KMS-11 (cell line): ENCODE results near the gene RASGRF2.

ENCODE experiments used
- H2AFZ ChIP-seq: fragments of 200-600 bp; sonication (generic); 2 replicates; pipeline ENCODE4 v1.6.1; 2016; ENCODE audit warnings: antibody characterized with exemption, mixed run types, low read depth
- H3K27ac ChIP-seq: fragments of 200-600 bp; sonication (generic); 2 replicates; pipeline ENCODE4 v1.6.1; 2016; ENCODE audit warnings: mild to moderate bottlenecking, mixed run types
- H3K27me3 ChIP-seq: fragments of 200-600 bp; sonication (generic); 2 replicates; pipeline ENCODE4 v1.6.1; 2017; ENCODE audit warnings: mild to moderate bottlenecking, low read depth, mixed run types, moderate library complexity; ENCODE audit not compliant: insufficient read depth
- H3K36me3 ChIP-seq: fragments of 200-600 bp; sonication (generic); 2 replicates; pipeline ENCODE4 v1.6.1; 2017; ENCODE audit warnings: mild to moderate bottlenecking, mixed run types; ENCODE audit not compliant: insufficient read depth
- H3K4me1 ChIP-seq: fragments of 200-600 bp; sonication (generic); 2 replicates; pipeline ENCODE4 v1.6.1; 2016; ENCODE audit warnings: mild to moderate bottlenecking, low read depth, mixed run types; ENCODE audit not compliant: poor library complexity, severe bottlenecking
- H3K4me2 ChIP-seq: fragments of 200-600 bp; sonication (generic); 2 replicates; pipeline ENCODE4 v1.7.0; 2016; ENCODE audit warnings: mild to moderate bottlenecking, mixed run types
- H3K4me3 ChIP-seq: fragments of 200-600 bp; sonication (generic); IDR thresholded peaks from 2 replicates; pipeline ENCODE4 v1.6.1; 2017; ENCODE audit warnings: low read depth, low read length, mixed read lengths; ENCODE audit not compliant: insufficient read depth
- H3K79me2 ChIP-seq: fragments of 200-600 bp; sonication (generic); 2 replicates; pipeline ENCODE4 v1.6.1; 2016; ENCODE audit warnings: low read depth, mixed run types; ENCODE audit not compliant: insufficient read depth
- H3K9ac ChIP-seq: fragments of 200-600 bp; sonication (generic); 2 replicates; pipeline ENCODE4 v1.6.1; 2016; ENCODE audit warnings: mild to moderate bottlenecking, mixed run types
- H4K20me1 ChIP-seq: fragments of 200-600 bp; sonication (generic); 2 replicates; pipeline ENCODE4 v1.6.1; 2016; ENCODE audit warnings: mild to moderate bottlenecking, mixed run types; ENCODE audit not compliant: insufficient read depth
- TF ChIP-seq, protein P1 (sequence below): fragments of 200-600 bp; sonication (generic); conservative IDR thresholded peaks from 2 replicates; pipeline ENCODE4 v1.6.1; 2017; ENCODE audit warnings: low read depth, mild to moderate bottlenecking, antibody characterized with exemption, low read length, moderate library complexity, mixed read lengths

Gene RASGRF2

DNA sequence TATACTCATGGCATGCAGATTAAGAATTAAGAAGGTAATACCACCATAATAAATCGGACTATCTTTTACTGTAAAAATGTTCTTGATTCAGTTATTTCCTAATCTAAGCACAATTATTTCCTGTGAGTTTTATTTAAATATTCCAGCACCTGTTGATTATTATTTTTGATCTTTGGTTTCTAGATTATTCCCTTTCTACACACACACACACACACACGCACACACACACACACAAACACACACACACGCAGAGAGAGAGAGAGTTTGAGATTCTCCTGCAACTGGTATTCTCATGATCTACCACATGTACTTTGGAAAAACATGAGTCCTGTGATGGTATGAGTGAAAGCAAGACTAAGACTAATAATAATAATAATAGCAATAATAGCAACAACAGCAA lies 256.0 kb downstream of the RASGRF2 start:
- TF ChIP-seq, protein P1, sequence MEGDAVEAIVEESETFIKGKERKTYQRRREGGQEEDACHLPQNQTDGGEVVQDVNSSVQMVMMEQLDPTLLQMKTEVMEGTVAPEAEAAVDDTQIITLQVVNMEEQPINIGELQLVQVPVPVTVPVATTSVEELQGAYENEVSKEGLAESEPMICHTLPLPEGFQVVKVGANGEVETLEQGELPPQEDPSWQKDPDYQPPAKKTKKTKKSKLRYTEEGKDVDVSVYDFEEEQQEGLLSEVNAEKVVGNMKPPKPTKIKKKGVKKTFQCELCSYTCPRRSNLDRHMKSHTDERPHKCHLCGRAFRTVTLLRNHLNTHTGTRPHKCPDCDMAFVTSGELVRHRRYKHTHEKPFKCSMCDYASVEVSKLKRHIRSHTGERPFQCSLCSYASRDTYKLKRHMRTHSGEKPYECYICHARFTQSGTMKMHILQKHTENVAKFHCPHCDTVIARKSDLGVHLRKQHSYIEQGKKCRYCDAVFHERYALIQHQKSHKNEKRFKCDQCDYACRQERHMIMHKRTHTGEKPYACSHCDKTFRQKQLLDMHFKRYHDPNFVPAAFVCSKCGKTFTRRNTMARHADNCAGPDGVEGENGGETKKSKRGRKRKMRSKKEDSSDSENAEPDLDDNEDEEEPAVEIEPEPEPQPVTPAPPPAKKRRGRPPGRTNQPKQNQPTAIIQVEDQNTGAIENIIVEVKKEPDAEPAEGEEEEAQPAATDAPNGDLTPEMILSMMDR: no peak
- H3K79me2 ChIP-seq: no peaks in the 10 kb centered on the region
- H3K9ac ChIP-seq: no peak overlapping the region
- no peak overlapping the region for H3K4me2 ChIP-seq
- no peak overlapping the region for H2AFZ ChIP-seq
- H3K27ac ChIP-seq: no peak overlapping the region
- no peaks in the 10 kb centered on the region for H3K27me3 ChIP-seq
- no peaks in the 10 kb centered on the region for H3K4me1 ChIP-seq
- H3K36me3 ChIP-seq: no peaks in the 10 kb centered on the region
- H3K4me3 ChIP-seq: no peak overlapping the region
- no peaks in the 10 kb centered on the region for H4K20me1 ChIP-seq

DNA sequence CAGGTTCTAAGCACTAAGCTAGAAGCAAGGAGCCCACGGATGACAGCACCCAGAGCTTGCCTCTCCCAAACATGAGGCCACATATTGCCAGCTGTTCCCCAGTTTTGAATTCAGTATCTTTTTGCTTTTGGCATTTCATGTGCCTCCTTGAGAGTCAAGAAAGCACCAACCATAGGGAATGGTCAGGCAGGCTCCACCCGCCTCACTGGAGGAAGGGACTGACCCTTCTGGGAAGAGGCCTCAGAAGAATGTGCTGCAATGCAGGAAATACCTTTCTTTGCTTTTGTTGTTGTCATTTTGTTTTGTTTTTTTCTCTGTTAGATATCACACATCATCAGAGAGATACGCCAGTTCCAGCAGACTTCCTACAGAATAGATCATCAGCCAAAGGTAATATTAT lies 259.2 kb downstream of the RASGRF2 start:
- TF ChIP-seq, protein P1: no peak
- H3K4me1 ChIP-seq: no peaks in the 10 kb centered on the region
- no peak overlapping the region for H2AFZ ChIP-seq

DNA sequence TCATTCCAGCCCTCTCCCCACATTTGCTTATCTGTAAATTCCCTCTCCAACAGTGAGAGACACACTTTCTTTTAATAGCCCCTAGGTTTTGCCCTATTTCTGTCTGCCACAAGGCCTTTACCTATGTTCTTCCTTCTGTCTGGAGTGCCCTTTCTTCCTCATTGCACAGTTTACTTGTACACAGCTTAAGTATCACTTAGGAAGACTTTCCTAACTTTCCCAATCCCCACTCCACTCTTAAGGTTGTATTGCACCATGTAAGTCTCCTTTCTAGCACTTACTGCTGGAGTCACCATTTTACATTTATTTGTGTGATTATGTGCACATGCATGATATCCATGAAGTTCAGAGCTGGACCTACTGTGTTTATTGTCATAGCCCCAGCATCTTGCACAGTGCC lies 262.1 kb downstream of the RASGRF2 start:
- H3K9ac ChIP-seq: no peak overlapping the region
- H3K4me1 ChIP-seq: no peaks in the 10 kb centered on the region
- no peak overlapping the region for H3K27ac ChIP-seq
- H4K20me1 ChIP-seq: no peaks in the 10 kb centered on the region
- TF ChIP-seq, protein P1: no peak
- H2AFZ ChIP-seq: no peak overlapping the region
- H3K4me3 ChIP-seq: no peak overlapping the region
- no peaks in the 10 kb centered on the region for H3K27me3 ChIP-seq
- H3K36me3 ChIP-seq: no peaks in the 10 kb centered on the region
- H3K4me2 ChIP-seq: no peak overlapping the region
- no peaks in the 10 kb centered on the region for H3K79me2 ChIP-seq

More for the DNA sequence above, 259.2 kb downstream of the RASGRF2 start:
- Histone ChIP-seq H3K79me2 (no peaks in the 10 kb centered on the region), H3K9ac (no peak overlapping the region), H4K20me1 (no peaks in the 10 kb centered on the region), H3K4me3 (no peak overlapping the region), H3K27me3 (no peaks in the 10 kb centered on the region), H3K4me2 (no peak overlapping the region), H3K36me3 (no peaks in the 10 kb centered on the region), H3K27ac (no peak overlapping the region)

DNA sequence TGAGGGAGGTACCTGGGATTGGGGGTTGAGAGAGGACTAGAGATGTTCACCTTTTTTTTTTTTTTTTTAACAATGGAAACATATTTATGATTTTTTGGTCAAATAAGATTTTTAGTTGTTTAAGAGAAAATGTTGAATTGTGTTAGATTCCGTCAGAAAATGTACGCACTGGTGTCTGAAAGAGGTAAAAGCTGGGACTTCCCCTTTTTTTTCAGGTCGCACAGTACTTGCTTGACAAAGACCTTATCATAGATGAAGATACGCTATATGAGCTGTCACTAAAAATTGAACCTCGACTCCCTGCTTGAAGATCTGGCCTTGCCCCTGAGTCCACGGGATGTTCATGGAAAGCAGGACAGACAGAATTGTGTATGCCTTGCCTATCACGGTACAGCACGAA lies 265.3 kb downstream of the RASGRF2 start:
- TF ChIP-seq, protein P1: no peak
- H3K4me1 ChIP-seq: no peaks in the 10 kb centered on the region
- H3K36me3 ChIP-seq: no peaks in the 10 kb centered on the region
- H3K27ac ChIP-seq: no peak overlapping the region
- H4K20me1 ChIP-seq: no peaks in the 10 kb centered on the region
- no peak overlapping the region for H3K4me2 ChIP-seq
- H3K27me3 ChIP-seq: no peaks in the 10 kb centered on the region
- no peak overlapping the region for H3K9ac ChIP-seq
- H3K79me2 ChIP-seq: no peaks in the 10 kb centered on the region
- no peak overlapping the region for H2AFZ ChIP-seq
- no peak overlapping the region for H3K4me3 ChIP-seq
